ENCODE results near the gene OTX1.

DNA sequence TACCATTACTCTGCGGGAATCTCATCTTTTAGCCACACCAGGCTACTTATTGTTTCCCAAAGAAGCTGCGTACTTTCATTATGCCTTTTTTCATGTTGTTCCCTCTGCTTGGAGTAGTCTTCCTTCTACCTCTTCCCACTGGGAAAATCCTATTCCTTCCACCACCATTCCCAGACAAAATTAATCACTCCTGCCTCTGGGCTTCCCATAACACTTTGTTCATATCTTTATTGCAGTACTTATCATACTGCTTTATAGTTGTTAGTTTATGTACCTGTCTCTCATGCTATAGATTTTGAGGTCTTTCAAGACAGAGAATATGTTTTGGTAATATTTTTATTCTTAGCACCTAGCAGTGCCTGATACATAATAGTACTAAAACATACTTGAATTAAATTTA lies 16.2 kb downstream of the OTX1 start:
- TF ChIP-seq, protein P1, sequence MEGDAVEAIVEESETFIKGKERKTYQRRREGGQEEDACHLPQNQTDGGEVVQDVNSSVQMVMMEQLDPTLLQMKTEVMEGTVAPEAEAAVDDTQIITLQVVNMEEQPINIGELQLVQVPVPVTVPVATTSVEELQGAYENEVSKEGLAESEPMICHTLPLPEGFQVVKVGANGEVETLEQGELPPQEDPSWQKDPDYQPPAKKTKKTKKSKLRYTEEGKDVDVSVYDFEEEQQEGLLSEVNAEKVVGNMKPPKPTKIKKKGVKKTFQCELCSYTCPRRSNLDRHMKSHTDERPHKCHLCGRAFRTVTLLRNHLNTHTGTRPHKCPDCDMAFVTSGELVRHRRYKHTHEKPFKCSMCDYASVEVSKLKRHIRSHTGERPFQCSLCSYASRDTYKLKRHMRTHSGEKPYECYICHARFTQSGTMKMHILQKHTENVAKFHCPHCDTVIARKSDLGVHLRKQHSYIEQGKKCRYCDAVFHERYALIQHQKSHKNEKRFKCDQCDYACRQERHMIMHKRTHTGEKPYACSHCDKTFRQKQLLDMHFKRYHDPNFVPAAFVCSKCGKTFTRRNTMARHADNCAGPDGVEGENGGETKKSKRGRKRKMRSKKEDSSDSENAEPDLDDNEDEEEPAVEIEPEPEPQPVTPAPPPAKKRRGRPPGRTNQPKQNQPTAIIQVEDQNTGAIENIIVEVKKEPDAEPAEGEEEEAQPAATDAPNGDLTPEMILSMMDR (conservative IDR thresholded peaks at IDR 0.05; ENCODE audit: low read length) = no peak
- no peak for TF ChIP-seq EZH2phosphoT487 (IDR thresholded peaks at IDR 0.05; ENCODE audit: borderline replicate concordance, low read depth, low read length)
